Mesothelial cell of epicardium (in vitro differentiated cells): ENCODE data around the gene GLIPR1L2. TPM values are rescaled to one million over a fixed set of nuclear protein-coding genes. Genes with fewer than 3 reads are reported as not detected.

Experiments used
- DNase-seq, 2 experiments: peaks; one replicate each; pipeline ENCODE4 v3.0.0; 2021; ENCODE audit warnings: low spot score in 2 of 2; ENCODE audit not compliant: unreplicated experiment in 2 of 2
- H3K27ac Mint-ChIP-seq: 2 replicates; pipeline ENCODE4 v1.8.0; 2021; ENCODE audit warnings: mixed read lengths
- H3K27me3 Mint-ChIP-seq: 2 replicates; pipeline ENCODE4 v1.8.0; 2021; ENCODE audit warnings: low read depth, mixed read lengths
- H3K36me3 Mint-ChIP-seq: 2 replicates; pipeline ENCODE4 v1.8.0; 2021; ENCODE audit warnings: mixed read lengths
- H3K4me1 Mint-ChIP-seq: 2 replicates; pipeline ENCODE4 v1.8.0; 2021; ENCODE audit warnings: mixed read lengths
- H3K4me3 Mint-ChIP-seq: 2 replicates; pipeline ENCODE4 v1.8.0; 2021; ENCODE audit warnings: mild to moderate bottlenecking, moderate library complexity, mixed read lengths
- H3K9me3 Mint-ChIP-seq: 2 replicates; pipeline ENCODE4 v1.8.0; 2021; ENCODE audit warnings: mixed read lengths
- CTCF ChIP-seq: fragments of 200-600 bp; sonication (generic); IDR thresholded peaks from one replicate; pipeline ENCODE4 v1.5.0; 2021; ENCODE audit warnings: antibody characterized with exemption; ENCODE audit not compliant: unreplicated experiment
- total RNA-seq: library from RNA; stranded (reverse); gene quantifications from 3 replicates; pipeline ENCODE4 v1.2.1, GENCODE V29; 2021

The GLIPR1L2 gene
- total RNA-seq, 1 donor from 2014 or later = 0.89 TPM

GRCh38 chr12:75354011-75354410 lies 36.9 kb upstream of the GLIPR1L2 start:
- Mint-ChIP-seq H3K4me1 (no peaks in the 10 kb centered on the region), H3K27me3 (no peaks in the 10 kb centered on the region), H3K4me3 (no peak overlapping the region), H3K9me3 (peaks cover 44% of the 10 kb centered on the region), H3K36me3 (peaks cover 30% of the 10 kb centered on the region), H3K27ac (no peak overlapping the region)
- TF ChIP-seq CTCF = no peak
- DNase-seq = no peak

GRCh38 chr12:75360920-75361319 lies 30.0 kb upstream of the GLIPR1L2 start:
- no peaks in the 10 kb centered on the region for H3K27me3 Mint-ChIP-seq
- H3K9me3 Mint-ChIP-seq = peaks cover 12% of the 10 kb centered on the region
- H3K4me1 Mint-ChIP-seq = no peaks in the 10 kb centered on the region

DNA sequence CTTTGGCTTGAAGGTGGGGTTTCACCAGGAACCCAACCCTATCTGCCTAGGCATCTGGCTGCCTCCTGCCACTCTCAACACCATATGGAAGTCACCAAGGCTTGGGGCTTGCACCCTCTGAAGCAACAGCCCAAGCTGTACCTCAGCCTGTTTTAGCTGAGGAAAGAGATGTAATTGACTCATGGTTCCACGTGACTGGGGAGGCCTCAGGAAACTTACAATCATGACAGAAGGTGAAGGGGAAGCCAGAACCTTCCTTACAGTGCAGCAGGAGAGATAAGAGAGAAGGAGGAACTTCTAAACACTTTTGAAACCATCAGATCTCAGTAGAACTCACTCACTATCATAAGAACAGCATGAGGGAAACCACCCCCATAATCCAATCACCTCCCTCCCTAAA lies 29.5 kb upstream of the GLIPR1L2 start:
- TF ChIP-seq CTCF = no peak
- Mint-ChIP-seq H3K4me1 (no peaks in the 10 kb centered on the region), H3K9me3 (peaks cover 12% of the 10 kb centered on the region), H3K4me3 (no peak overlapping the region), H3K36me3 (peaks cover 7% of the 10 kb centered on the region), H3K27ac (no peak overlapping the region), H3K27me3 (no peaks in the 10 kb centered on the region)
- DNase-seq = no peak

More at GRCh38 chr12:75360920-75361319, 30.0 kb upstream of the GLIPR1L2 start:
- H3K27ac Mint-ChIP-seq = no peak overlapping the region
- H3K36me3 Mint-ChIP-seq = peaks cover 7% of the 10 kb centered on the region
- DNase-seq = no peak
- TF ChIP-seq CTCF = no peak
- no peak overlapping the region for H3K4me3 Mint-ChIP-seq

DNA sequence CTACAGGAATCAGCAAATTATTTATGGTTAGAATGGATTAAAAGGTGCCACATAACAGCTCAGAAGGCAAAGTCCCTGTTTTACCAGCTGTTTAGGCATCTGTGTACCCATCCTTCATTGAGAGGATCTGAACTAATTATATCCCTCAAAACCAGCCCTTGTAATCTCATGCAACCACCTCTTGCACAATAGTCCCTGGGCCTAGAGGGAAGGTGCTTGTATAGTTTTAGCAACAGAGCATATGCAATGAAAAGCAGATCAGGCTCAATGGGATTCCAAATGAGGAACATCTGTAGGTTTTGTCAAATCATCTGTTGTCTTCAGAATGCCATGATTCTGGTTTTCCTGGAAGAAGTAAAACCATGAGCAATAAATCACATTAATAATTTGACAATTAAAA lies 26.0 kb upstream of the GLIPR1L2 start:
- Mint-ChIP-seq H3K4me3 (no peak overlapping the region), H3K9me3 (peaks cover 12% of the 10 kb centered on the region), H3K27me3 (no peaks in the 10 kb centered on the region), H3K4me1 (no peaks in the 10 kb centered on the region), H3K27ac (no peak overlapping the region), H3K36me3 (peaks cover 7% of the 10 kb centered on the region)
- DNase-seq = no peak
- TF ChIP-seq CTCF = no peak

- Mint-ChIP-seq H3K4me3 (no peak overlapping the region), H3K27me3 (no peaks in the 10 kb centered on the region), H3K4me1 (no peaks in the 10 kb centered on the region), H3K9me3 (peaks cover 2% of the 10 kb centered on the region), H3K36me3 (no peaks in the 10 kb centered on the region), H3K27ac (no peak overlapping the region)
- TF ChIP-seq CTCF = no peak
- DNase-seq = no peak
Observed at GRCh38 chr12:75366629-75367028, 24.3 kb upstream of the GLIPR1L2 start.

- Mint-ChIP-seq H3K4me3 (no peak overlapping the region), H3K27ac (no peak overlapping the region), H3K4me1 (no peaks in the 10 kb centered on the region), H3K36me3 (peaks cover 10% of the 10 kb centered on the region), H3K27me3 (no peaks in the 10 kb centered on the region), H3K9me3 (peaks cover 13% of the 10 kb centered on the region)
- DNase-seq = no peak
- TF ChIP-seq CTCF = no peak
Observed at GRCh38 chr12:75374971-75375370, 15.9 kb upstream of the GLIPR1L2 start.
